Rectal smooth muscle tissue (tissue), 1 donor: ENCODE results near the gene TGM1.
"Not testable (repeated sequence)": the region's sequence is repeated elsewhere in the genome, so short reads cannot be mapped to it uniquely, and the experiment has no call there.

ENCODE experiments used
- H3K27ac ChIP-seq: one replicate; pipeline ENCODE4 v1.7.0; 2013; ENCODE audit warnings: low read depth, low read length, inconsistent platforms
- H3K27me3 ChIP-seq: one replicate; pipeline ENCODE4 v1.7.0; 2013; ENCODE audit warnings: low read length; ENCODE audit not compliant: control insufficient read depth, insufficient read depth
- H3K36me3 ChIP-seq: one replicate; pipeline ENCODE4 v1.7.0; 2013; ENCODE audit warnings: low read length; ENCODE audit not compliant: control insufficient read depth, insufficient read depth
- H3K4me1 ChIP-seq: one replicate; pipeline ENCODE4 v1.7.0; 2013; ENCODE audit warnings: low read length; ENCODE audit not compliant: control insufficient read depth, insufficient read depth
- H3K4me3 ChIP-seq: one replicate; pipeline ENCODE4 v1.7.0; 2013; ENCODE audit warnings: low read length
- H3K9ac ChIP-seq: one replicate; pipeline ENCODE4 v1.7.0; 2013; ENCODE audit warnings: low read length

The TGM1 gene

DNA sequence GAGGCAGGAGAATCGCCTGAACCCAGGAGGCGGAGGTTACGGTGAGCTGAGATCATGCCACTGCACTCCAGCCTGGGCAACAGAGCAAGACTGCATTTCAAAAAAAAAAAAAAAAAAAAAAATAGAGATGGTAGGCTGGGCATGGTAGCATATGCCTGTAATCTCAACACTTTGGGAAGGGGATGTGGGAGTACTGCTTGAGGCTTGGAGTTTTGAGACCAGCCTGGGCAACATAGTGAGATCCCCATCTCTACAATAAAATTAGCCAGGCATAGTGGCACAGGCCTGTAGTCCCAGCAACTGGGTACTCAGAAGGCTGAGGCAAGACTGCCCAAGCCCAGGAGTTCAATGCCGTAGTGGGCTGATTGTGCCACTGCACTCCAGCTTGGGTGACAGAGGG is 40.0 kb downstream of the TGM1 start:
- H3K4me3 ChIP-seq, H3K27me3 ChIP-seq, H3K4me1 ChIP-seq, H3K36me3 ChIP-seq, H3K27ac ChIP-seq, H3K9ac ChIP-seq: not testable (repeated sequence)

DNA sequence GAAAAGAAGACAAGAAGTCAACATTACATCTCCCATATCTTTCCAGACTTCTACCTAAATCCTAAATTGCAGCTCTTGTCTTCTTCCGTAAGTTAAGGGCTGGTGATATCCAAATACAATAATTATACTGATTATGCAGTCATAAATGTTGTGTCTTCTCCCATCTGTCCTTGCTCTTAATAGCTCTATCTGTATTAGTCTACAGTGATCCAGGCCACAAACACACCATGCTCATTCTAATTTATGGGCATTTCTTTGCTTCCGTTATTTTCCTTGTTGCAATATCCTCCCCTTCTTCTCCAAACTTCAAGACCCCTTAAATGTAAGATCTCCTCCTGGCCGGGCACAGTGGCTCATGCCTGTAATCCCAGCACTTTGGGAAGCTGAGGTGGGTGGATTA is 43.5 kb downstream of the TGM1 start:
- Histone ChIP-seq H3K27me3 (no peaks in the 10 kb centered on the region), H3K4me1 (no peaks in the 10 kb centered on the region), H3K4me3 (no peak overlapping the region), H3K9ac (no peak overlapping the region), H3K36me3 (no peaks in the 10 kb centered on the region), H3K27ac (no peak overlapping the region)

DNA sequence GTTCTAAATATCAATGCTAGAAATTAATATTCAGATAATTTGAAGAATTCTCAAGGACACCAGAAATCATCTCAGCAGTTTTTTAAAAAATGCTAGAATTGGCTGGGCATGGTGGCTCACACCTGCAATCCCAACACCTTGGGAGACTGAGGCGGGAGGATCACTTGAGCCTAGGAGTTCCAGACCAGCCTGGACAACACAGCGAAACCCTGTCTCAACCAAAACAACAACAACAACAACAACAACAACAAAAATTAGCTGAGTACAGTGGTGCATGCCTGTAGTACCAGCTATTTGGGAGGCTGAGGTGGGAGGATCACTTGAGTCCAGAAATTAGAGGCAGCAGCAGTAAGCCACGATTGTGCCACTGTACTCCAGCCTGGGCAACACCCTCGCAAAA is 43.9 kb downstream of the TGM1 start:
- Histone ChIP-seq H3K4me3 (no peak overlapping the region), H3K4me1 (no peaks in the 10 kb centered on the region), H3K9ac (no peak overlapping the region), H3K36me3 (no peaks in the 10 kb centered on the region), H3K27ac (no peak overlapping the region), H3K27me3 (no peaks in the 10 kb centered on the region)

GRCh38 chr14:24216876-24217275 is 46.1 kb downstream of the TGM1 start:
- not testable (repeated sequence) for H3K27me3 ChIP-seq, H3K4me3 ChIP-seq, H3K27ac ChIP-seq, H3K4me1 ChIP-seq, H3K9ac ChIP-seq, H3K36me3 ChIP-seq

DNA sequence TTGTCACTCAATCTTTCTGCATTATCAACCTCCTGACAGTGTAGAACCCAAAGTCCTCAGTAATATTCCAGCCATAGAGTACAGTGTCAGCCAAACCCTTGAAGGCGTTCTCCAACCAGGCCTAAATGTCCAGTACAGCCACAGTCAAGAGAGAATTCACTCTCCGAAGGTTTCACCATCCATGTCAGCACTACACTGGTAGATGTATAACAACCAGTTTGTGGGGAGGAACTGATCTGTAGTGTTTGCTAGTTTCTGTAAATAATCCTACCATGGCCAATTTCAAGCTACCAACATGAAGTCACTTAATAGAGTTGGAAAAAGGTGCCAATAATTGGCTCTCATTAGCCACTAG is 46.7 kb downstream of the TGM1 start:
- Histone ChIP-seq H3K4me1 (peaks cover 4% of the 10 kb centered on the region), H3K9ac (no peak overlapping the region), H3K36me3 (peaks cover 1% of the 10 kb centered on the region), H3K27me3 (no peaks in the 10 kb centered on the region), H3K27ac (peak overlapping the region; percentile 84), H3K4me3 (peak overlapping the region; percentile 80)

- Histone ChIP-seq H3K4me1 (peaks cover 4% of the 10 kb centered on the region), H3K27me3 (no peaks in the 10 kb centered on the region), H3K27ac (peak within 1 kb of the TSS; percentile 84), H3K4me3 (peak within 1 kb of the TSS; percentile 80), H3K9ac (peak within 1 kb of the TSS; percentile 66), H3K36me3 (peaks cover 3% of the 10 kb centered on the region)
Observed at GRCh38 chr14:24215495-24216344, 47.3 kb downstream of the TGM1 start, which contains the start of gene MDP1. MDP1 (minus strand) TSS chr14:24216066; CDS start chr14:24215955, 111 bp downstream.

DNA sequence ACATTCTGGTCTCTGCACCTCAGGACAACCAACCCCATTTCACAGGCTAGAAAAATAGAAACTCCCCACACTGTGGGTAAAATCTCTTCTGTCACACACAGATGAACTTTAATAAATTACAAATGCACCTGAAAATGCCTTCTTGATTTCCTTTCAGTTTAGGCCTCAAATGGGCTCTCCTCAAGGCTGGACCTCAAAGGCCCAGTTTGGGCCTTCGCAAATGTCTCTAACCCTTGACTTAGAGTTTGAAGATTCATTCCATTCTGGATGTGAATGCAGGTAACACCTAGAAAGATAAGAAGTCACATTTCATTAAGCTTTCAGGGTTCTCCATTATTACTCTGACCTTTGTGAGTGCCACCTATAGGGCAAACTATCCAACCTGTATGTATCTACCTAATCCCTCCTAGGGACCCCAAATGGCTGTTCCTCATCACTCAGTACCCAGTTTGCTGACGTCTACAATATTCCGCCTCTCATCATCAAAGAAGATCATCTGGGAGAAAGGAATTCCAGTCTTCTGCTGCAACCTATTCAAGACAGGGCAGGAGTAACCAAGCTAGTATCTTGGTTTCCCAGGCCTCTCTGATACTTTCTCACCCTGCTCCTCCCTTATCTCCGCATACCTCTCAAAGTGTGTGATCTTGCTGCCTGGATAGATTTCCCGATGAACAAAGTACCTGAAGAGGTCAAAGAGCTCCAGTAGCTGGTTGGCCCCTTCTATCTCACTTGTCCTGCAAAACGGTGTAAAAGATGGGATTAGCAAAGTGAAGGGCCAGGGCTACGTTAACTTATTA is 48.9 kb downstream of the TGM1 start:
- H3K4me1 ChIP-seq = peaks cover 4% of the 10 kb centered on the region
- peak overlapping the region; percentile 91 for H3K9ac ChIP-seq
- H3K27ac ChIP-seq = peak overlapping the region; percentile 96
- peaks cover 9% of the 10 kb centered on the region for H3K36me3 ChIP-seq
- peak overlapping the region; percentile 85 for H3K4me3 ChIP-seq
- H3K27me3 ChIP-seq = no peaks in the 10 kb centered on the region

- H3K27me3 ChIP-seq = no peaks in the 10 kb centered on the region
- H3K36me3 ChIP-seq = peaks cover 11% of the 10 kb centered on the region
- H3K27ac ChIP-seq = peak within 1 kb of the TSS; percentile 96
- peak within 1 kb of the TSS; percentile 85 for H3K4me3 ChIP-seq
- H3K4me1 ChIP-seq = peaks cover 4% of the 10 kb centered on the region
- peak within 1 kb of the TSS; percentile 91 for H3K9ac ChIP-seq
Observed at GRCh38 chr14:24212924-24213865, 49.8 kb downstream of the TGM1 start, which contains the start of gene CHMP4A. CHMP4A (minus strand) TSS chr14:24213488; CDS start chr14:24213439, 49 bp downstream.

GRCh38 chr14:24211311-24211710 is 51.7 kb downstream of the TGM1 start:
- H3K9ac ChIP-seq = no peak overlapping the region
- H3K4me3 ChIP-seq = no peak overlapping the region
- H3K4me1 ChIP-seq = peaks cover 4% of the 10 kb centered on the region
- H3K27ac ChIP-seq = no peak overlapping the region
- no peaks in the 10 kb centered on the region for H3K27me3 ChIP-seq
- peaks cover 26% of the 10 kb centered on the region for H3K36me3 ChIP-seq

DNA sequence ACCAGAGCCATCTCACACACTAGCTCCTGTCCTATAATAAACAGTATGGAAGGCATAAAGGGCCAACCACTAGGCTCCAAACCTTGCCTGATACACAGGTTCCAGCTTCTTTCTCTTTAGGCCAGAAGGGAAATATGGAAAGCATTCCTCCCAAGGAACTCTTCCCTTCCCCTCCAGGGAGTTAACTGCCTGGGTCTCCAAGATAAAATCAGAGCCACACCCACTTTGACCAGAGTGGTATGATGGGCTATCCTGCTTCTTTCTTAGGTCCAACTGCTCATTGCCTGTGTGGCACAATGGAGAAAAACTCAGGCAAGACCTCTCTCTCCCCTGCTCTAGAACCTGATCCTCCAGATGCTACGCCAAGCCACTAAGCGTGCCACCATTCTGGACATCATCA is 55.4 kb downstream of the TGM1 start:
- Histone ChIP-seq H3K27me3 (no peaks in the 10 kb centered on the region), H3K4me1 (no peaks in the 10 kb centered on the region), H3K36me3 (peaks cover 36% of the 10 kb centered on the region), H3K4me3 (no peak overlapping the region), H3K9ac (no peak overlapping the region), H3K27ac (no peak overlapping the region)

GRCh38 chr14:24207104-24207551 is 55.8 kb downstream of the TGM1 start:
- Histone ChIP-seq H3K27ac (no peak overlapping the region), H3K4me1 (no peaks in the 10 kb centered on the region), H3K4me3 (no peak overlapping the region), H3K9ac (no peak overlapping the region), H3K36me3 (peaks cover 36% of the 10 kb centered on the region), H3K27me3 (no peaks in the 10 kb centered on the region)
